ENCODE results near the gene JADE2. TPM values are rescaled to one million over a fixed set of nuclear protein-coding genes. Genes with fewer than 3 reads are reported as not detected.

Gene JADE2
- total and polyA plus RNA-seq, 2 donors (not counting 3 experiments of a cell fraction or from before 2014, with no cell fraction given): 11.6 to 31.1 TPM

GRCh38 chr5:134491841-134492442 is 33.5 kb upstream of the JADE2 start:
- H3K9me3 ChIP-seq (replicated peaks; ENCODE audit: control insufficient read depth, insufficient read depth, low read length): no peaks in the 10 kb centered on the region
- no peaks in the 10 kb centered on the region for H3K27me3 ChIP-seq (ENCODE audit: control insufficient read depth in 2 of 2, insufficient read depth in 2 of 2, low read length in 2 of 2)
- intact Hi-C loops (cut with micrococcal nuclease): no loop called here
- no peak for DNase-seq (ENCODE audit: low read depth, low spot score)
- no peaks in the 10 kb centered on the region for H3K79me2 ChIP-seq (ENCODE audit: control insufficient read depth, insufficient read depth, low read length)
- no peak overlapping the region for H3K4me3 ChIP-seq (replicated peaks in 1 of 3; ENCODE audit: insufficient read depth in 1 of 3, low read depth in 1 of 3, low read length in 3 of 3)
- TF ChIP-seq FOS (IDR thresholded peaks at IDR 0.05; ENCODE audit: borderline replicate concordance, insufficient read depth, low read length) (no peak), MYC (IDR thresholded peaks at IDR 0.05; ENCODE audit: low read depth, low read length) (no peak), MAX (IDR thresholded peaks at IDR 0.05; ENCODE audit: insufficient read depth, insufficient read length) (no peak), POLR2AphosphoS5 (IDR thresholded peaks at IDR 0.05; ENCODE audit: insufficient read depth, low read depth, low read length) (no peak), CTCF (IDR thresholded peaks at IDR 0.05; ENCODE audit: extremely low read depth in 1 of 2, insufficient read depth in 1 of 2, low read depth in 1 of 2, low read length in 2 of 2) (no peak), EZH2 (IDR thresholded peaks at IDR 0.05; ENCODE audit: borderline replicate concordance, low read depth, low read length, severe bottlenecking) (no peak), GATA2 (IDR thresholded peaks at IDR 0.05; ENCODE audit: insufficient read depth, insufficient read length, low read depth, low read length) (no peak), JUN (IDR thresholded peaks at IDR 0.05; ENCODE audit: borderline replicate concordance, insufficient read depth, insufficient read length, low read depth) (no peak), POLR2A (IDR thresholded peaks at IDR 0.05; ENCODE audit: low read depth, low read length) (no peak)
- dilution Hi-C loops (cut with MboI; ENCODE audit: extremely low pct_ligation_motif_present, low sequenced_read_pairs): no loop called here
- no peak overlapping the region for H2AFZ ChIP-seq (ENCODE audit: low read depth, low read length)
- POLR2A ChIA-PET: no interaction called here
- no peak overlapping the region for H3K9ac ChIP-seq (replicated peaks; ENCODE audit: extremely low read depth, insufficient read depth, low read length)
- BruUV-seq (replicated peaks): no TSS peak
- CTCF ChIA-PET: no interaction called here
- H3K36me3 ChIP-seq (ENCODE audit: control insufficient read depth in 2 of 2, extremely low read depth in 1 of 2, insufficient read depth in 2 of 2, low read length in 2 of 2): no peaks in the 10 kb centered on the region
- H3K4me1 ChIP-seq (ENCODE audit: control insufficient read depth, extremely low read depth, insufficient read depth, low read length): no peaks in the 10 kb centered on the region
- H4K20me1 ChIP-seq (replicated peaks; ENCODE audit: control insufficient read depth, extremely low read depth, insufficient read depth, low read length): no peaks in the 10 kb centered on the region
- no peak overlapping the region for H3K27ac ChIP-seq (ENCODE audit: insufficient read depth, low read depth, low read length)
- FAIRE-seq: no peak
- no peaks in the 10 kb centered on the region for H3K9me1 ChIP-seq (replicated peaks; ENCODE audit: control insufficient read depth, extremely low read depth, insufficient read depth, low read length)
- no peak overlapping the region for H3K4me2 ChIP-seq (ENCODE audit: insufficient read depth, low read length)
